ENCODE results near the gene SMURF1. TPM values are rescaled to one million over a fixed set of nuclear protein-coding genes. Genes with fewer than 3 reads are reported as not detected.

SMURF1 gene
- total RNA-seq, 4 donors from 2014 or later: 19.1 to 27.4 (median 23.9) TPM

DNA sequence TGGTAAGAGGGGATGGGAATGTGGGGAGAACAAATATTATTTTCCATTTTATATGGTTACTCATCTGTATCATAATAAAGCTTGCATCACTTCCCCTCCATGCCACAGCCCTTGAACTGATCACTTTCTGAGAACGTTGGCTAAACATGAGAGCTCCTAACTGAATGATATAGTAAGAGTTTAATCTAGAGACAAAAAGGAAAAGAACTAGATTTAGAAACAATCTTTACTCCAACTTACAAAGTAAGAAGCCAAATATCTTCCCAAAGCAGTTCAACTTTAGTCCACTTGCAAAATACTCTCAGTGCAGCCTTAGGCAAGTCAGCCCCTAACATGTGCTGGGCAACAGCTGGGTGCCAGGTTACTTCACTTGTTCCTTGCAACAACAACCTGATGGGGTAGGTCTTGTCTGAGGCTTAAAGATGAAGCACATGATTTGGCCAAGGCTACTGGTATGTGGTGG lies 20.3 kb downstream of the SMURF1 start:
- H3K27ac ChIP-seq (replicated peaks in 1 of 4): peak overlapping the region; percentile 46 to 77 (median 55)
- H3K4me1 ChIP-seq: peaks cover 52 to 97% (median 91%) of the 10 kb centered on the region in 4 donors
- no peaks in the 10 kb centered on the region for H3K36me3 ChIP-seq
- TF ChIP-seq EP300 (IDR thresholded peaks at IDR 0.05) (no peak), POLR2AphosphoS5 (IDR thresholded peaks at IDR 0.05) (peak in 1 of 2 donors; percentile 42)
- 41% methylated on average over 1 of the region's 1 CpG for WGBS
- H3K9me3 ChIP-seq: no peaks in the 10 kb centered on the region
- H3K27me3 ChIP-seq: no peaks in the 10 kb centered on the region
- no peak for DNase-seq (ENCODE audit: extremely low spot score)
- intact Hi-C loops (cut with DNase I): no loop called here
- H3K4me3 ChIP-seq: no peak overlapping the region

DNA sequence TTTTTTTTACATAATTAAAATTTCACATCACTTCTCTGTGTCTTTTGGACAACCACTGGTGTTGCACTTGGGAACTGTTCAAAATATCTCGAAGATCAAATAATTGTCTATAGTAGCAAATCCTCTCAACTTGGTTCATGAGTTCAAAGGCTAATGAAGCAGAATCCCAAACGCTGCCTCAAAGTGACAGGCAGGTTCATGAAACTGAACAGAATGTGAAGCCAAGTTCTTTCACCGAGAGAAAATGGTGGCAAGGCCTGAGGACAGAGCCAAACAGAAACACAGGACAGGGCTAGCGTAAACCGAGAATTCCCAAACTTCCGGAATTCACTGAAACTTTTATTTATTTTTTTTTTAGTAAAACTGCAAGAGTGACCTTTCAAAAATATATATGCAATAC lies 21.1 kb downstream of the SMURF1 start:
- Histone ChIP-seq H3K27me3 (no peaks in the 10 kb centered on the region), H3K4me3 (no peak overlapping the region), H3K36me3 (no peaks in the 10 kb centered on the region), H3K9me3 (no peaks in the 10 kb centered on the region), H3K4me1 (peaks cover 49 to 96% (median 88%) of the 10 kb centered on the region in 4 donors), H3K27ac (replicated peaks in 1 of 4) (peak overlapping the region; percentile 46 to 77 (median 55))
- intact Hi-C loops (cut with DNase I): no loop called here
- no peak for DNase-seq (ENCODE audit: extremely low spot score)
- TF ChIP-seq POLR2A (IDR thresholded peaks at IDR 0.05; ENCODE audit: low read depth): no peak
- no peak for TF ChIP-seq EP300 (IDR thresholded peaks at IDR 0.05)
- TF ChIP-seq POLR2AphosphoS5 (IDR thresholded peaks at IDR 0.05): no peak
- no peak for TF ChIP-seq CTCF (IDR thresholded peaks at IDR 0.05)
- WGBS: 89% methylated on average over 6 of the region's 6 CpGs

- Histone ChIP-seq H3K4me3 (peak overlapping the region in 2 of 4 donors; percentile 1 to 12), H3K27ac (replicated peaks in 1 of 4) (peak overlapping the region; percentile 64 to 77 (median 66)), H3K4me1 (peaks cover 46 to 84% (median 76%) of the 10 kb centered on the region in 4 donors), H3K9me3 (no peaks in the 10 kb centered on the region), H3K36me3 (no peaks in the 10 kb centered on the region), H3K27me3 (no peaks in the 10 kb centered on the region)
- WGBS: 54% methylated on average over 13 of the region's 13 CpGs
- no peak for TF ChIP-seq POLR2A (IDR thresholded peaks at IDR 0.05; ENCODE audit: low read depth)
- TF ChIP-seq EP300 (IDR thresholded peaks at IDR 0.05): no peak
- TF ChIP-seq POLR2AphosphoS5 (IDR thresholded peaks at IDR 0.05): no peak
- TF ChIP-seq CTCF (IDR thresholded peaks at IDR 0.05): no peak
- intact Hi-C loops (cut with DNase I): no loop called here
- no peak for DNase-seq (ENCODE audit: extremely low spot score)
Measured at GRCh38 chr7:99121496-99122021, 22.3 kb downstream of the SMURF1 start.

DNA sequence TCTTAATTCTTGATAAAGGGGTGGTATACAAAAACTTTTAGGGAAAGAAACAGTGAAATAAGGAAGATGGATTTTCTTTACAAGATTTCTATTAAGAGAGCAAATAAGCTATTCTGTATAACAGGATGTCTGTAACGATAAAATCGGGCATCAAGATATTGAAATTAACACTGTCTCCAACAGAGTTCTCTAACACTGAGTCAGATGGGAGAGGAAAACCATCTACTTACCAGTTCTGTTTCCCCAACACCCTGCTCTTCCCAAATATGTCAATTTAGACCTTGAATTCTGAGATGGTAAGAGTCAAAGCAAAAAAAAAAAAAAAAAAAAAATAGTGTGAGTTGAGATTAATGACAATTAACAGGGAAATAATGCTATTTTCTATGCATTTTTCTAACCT lies 23.0 kb downstream of the SMURF1 start:
- H3K4me1 ChIP-seq: peaks cover 46 to 80% (median 72%) of the 10 kb centered on the region in 4 donors
- H3K27me3 ChIP-seq: no peaks in the 10 kb centered on the region
- H3K36me3 ChIP-seq: no peaks in the 10 kb centered on the region
- no peak for DNase-seq (ENCODE audit: extremely low spot score)
- intact Hi-C loops (cut with DNase I): no loop called here
- TF ChIP-seq POLR2AphosphoS5 (IDR thresholded peaks at IDR 0.05) (no peak), POLR2A (IDR thresholded peaks at IDR 0.05; ENCODE audit: low read depth) (no peak), EP300 (IDR thresholded peaks at IDR 0.05) (no peak), CTCF (IDR thresholded peaks at IDR 0.05) (no peak)
- peak overlapping the region; percentile 64 to 77 (median 66) for H3K27ac ChIP-seq (replicated peaks in 1 of 4)
- 28% methylated on average over 2 of the region's 2 CpGs for WGBS
- peak overlapping the region in 1 of 4 donors; percentile 12 for H3K4me3 ChIP-seq
- no peaks in the 10 kb centered on the region for H3K9me3 ChIP-seq

GRCh38 chr7:99120501-99120900 lies 23.4 kb downstream of the SMURF1 start:
- Histone ChIP-seq H3K27ac (replicated peaks in 1 of 4) (peak overlapping the region; percentile 64 to 77 (median 66)), H3K36me3 (no peaks in the 10 kb centered on the region), H3K4me3 (no peak overlapping the region), H3K9me3 (no peaks in the 10 kb centered on the region), H3K4me1 (peaks cover 46 to 76% (median 68%) of the 10 kb centered on the region in 4 donors), H3K27me3 (no peaks in the 10 kb centered on the region)
- intact Hi-C loops (cut with DNase I): no loop called here
- WGBS: 18% methylated on average over 2 of the region's 2 CpGs
- no peak for DNase-seq (ENCODE audit: extremely low spot score)
- TF ChIP-seq EP300 (IDR thresholded peaks at IDR 0.05) (no peak), POLR2AphosphoS5 (IDR thresholded peaks at IDR 0.05) (no peak), POLR2A (IDR thresholded peaks at IDR 0.05; ENCODE audit: low read depth) (no peak), CTCF (IDR thresholded peaks at IDR 0.05) (no peak)

Data from esophagus muscularis mucosa (tissue), 4 donors.